Right hindlimb (tissue), 1 donor: Measurements from ENCODE around the gene GLT8D2.
"Not testable (repeated sequence)": the region's sequence is repeated elsewhere in the genome, so short reads cannot be mapped to it uniquely, and the experiment has no call there.

ENCODE experiments used
- DNase-seq: peaks from one replicate; pipeline ENCODE4 v3.0.0-alpha.2; 2018

The GLT8D2 gene

DNA sequence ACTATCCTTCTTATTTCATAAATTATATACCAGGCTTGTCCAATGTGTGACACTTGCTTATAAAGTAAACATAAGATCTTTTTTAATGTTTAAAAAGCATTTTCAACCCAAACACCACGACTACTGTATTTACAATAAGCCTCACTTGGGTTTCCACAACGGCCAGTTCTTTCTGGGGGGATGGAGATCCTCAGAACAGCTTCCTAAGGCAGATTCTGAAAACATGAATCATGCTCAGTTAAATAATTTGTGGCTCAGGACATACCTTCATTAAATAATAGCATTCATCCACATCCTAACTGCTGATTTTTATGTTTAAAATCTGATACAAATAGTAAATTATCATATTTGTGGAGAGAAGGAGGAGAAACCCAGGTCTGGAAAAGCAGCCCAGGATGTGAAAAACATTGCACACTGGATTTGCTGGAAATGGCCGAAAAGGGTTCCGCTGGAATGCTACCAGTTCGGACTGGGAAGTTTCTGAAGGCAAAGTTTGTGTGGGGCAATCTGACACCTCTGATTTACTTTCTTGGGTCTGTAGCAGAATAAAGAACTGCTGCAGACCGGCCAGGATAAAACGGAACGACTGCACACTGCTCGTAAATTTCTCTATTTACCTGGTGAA, 597 bp downstream of the GLT8D2 start:
- DNase-seq: no peak

DNA sequence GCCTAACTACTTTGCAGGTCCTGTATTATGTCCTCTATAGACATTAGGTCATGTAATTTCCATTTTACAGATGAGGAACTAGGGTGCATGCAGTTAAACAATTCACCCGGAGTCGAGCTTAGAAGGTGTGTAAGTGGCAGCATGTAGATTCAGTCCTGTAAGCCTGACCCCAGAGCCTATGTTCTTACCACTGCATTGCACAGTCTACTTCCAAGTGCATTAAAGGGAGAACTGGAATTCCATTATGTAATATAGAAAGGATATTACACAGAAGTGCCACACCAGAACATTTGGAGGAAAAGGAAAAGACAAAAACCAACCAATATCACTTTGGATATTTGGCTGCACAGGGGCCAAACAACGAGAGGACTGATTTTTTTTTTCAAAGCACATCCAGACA, 1.2 kb downstream of the GLT8D2 start:
- no peak for DNase-seq

DNA sequence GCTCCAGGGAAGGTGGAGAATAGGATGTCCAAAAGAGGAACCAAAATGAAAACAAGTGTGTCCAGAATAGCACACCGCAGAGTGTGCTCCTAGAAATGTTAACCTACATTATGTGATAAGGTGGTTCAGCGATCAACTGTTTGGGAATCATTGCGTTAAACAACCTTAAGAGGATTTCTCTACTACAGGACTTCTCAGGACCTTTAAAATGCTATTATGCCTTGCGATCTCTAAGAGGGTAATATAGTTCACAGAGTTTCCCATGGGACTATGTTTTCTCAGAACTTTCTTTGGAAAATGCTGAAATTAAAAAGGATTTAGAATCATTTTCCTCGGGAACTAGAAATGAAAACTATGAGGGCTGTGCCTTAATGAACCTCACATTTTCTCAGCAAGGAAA, 1.8 kb downstream of the GLT8D2 start:
- no peak for DNase-seq

DNA sequence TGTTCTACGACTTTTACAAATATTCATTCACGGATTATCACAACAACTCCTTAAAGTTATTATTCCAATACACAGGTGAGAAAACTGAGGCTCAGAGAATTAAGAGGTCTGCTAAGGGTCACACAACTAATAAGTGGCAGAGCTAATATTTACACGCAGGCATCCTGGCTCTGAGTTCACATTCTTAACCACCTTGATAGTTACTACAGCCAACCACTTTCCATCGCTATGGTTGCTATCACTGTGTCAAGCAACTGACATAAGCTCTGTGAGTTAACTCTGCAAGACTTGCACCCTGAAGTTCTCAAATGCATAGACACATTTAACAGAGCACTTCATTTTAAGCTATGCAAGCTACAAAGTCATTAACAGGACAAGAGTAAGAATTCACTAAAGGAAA, 3.7 kb downstream of the GLT8D2 start:
- no peak for DNase-seq

DNA sequence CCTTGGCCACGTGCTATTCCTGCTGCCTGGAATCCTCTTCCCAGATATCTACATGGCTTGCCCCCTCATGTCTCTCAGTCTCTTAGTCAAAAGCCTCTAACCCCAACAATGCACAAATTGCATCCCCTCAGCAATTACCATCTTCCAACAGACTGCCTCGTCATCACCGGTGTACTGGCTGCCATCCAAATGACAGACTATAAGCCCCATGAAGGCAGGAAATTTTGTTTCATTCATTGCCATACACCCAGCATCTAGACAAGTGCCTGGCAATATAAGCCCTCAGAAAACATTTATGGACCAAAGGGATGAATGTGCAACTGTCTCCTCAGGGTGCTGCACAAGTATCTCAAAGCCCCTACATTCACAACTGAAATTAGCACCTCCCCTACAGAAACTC, 5.8 kb downstream of the GLT8D2 start:
- DNase-seq: no peak

DNA sequence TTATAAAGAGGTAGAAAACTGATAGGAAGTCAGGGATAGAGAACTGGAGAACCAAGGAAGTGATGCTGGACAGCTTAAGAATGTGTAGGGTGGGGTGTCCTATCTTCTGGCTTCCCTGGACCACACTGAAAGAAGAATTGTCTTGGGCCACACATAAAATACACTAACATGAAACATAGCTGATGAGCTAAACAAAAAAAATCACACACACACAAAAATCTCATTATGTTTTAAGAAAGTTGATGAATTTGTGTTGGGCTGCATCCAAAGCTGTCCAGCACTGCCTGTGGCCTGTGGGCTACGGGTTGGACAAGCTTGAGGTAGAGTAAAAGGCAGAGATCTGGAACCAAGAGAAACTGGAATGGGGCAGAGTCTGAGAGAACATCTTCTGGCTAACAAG, 7.4 kb downstream of the GLT8D2 start:
- no peak for DNase-seq

DNA sequence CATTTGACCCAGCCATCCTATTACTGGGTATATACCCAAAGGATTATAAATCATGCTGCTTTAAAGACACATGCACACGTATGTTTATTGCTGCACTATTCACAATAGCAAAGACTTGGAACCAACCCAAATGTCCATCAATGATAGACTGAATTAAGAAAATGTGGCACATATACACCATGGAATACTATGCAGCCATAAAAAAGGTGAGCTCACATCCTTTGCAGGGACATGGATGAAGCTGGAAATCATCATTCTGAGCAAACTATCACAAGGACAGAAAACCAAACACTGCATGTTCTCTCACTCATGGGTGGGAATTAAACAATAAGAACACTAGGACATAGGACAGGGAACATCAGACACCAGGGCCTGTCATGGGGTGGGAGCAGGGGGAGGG, 10.2 kb downstream of the GLT8D2 start:
- not testable (repeated sequence) for DNase-seq

DNA sequence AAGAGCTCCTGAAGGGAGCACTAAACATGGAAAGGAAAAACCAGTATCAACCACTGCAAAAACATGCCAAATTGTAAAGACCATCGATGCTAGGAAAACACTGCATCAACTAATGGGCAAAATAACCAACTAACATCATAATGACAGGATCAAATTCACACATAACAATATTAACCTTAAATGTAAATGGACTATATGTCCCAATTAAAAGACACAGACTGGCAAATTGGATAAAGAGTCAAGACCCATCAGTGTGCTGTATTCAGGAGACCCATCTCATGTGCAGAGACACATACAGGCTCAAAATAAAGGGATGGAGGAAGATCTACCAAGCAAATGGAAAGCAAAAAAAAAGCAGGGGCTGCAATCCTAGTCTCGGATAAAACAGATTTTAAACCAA, 13.8 kb downstream of the GLT8D2 start:
- DNase-seq: not testable (repeated sequence)

DNA sequence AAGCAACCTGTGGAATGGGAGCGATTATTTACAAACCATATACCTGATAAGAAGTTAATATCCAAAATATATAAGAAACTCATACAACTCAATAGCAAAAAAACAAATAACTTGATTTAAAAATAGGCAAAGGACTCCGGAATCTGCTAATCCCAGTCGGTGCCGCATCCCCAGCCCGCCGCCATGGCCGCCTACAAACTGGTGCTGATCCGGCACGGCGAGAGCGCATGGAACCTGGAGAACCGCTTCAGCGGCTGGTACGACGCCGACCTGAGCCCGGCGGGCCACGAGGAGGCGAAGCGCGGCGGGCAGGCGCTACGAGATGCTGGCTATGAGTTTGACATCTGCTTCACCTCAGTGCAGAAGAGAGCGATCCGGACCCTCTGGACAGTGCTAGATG, 19.4 kb downstream of the GLT8D2 start:
- DNase-seq: not testable (repeated sequence)

DNA sequence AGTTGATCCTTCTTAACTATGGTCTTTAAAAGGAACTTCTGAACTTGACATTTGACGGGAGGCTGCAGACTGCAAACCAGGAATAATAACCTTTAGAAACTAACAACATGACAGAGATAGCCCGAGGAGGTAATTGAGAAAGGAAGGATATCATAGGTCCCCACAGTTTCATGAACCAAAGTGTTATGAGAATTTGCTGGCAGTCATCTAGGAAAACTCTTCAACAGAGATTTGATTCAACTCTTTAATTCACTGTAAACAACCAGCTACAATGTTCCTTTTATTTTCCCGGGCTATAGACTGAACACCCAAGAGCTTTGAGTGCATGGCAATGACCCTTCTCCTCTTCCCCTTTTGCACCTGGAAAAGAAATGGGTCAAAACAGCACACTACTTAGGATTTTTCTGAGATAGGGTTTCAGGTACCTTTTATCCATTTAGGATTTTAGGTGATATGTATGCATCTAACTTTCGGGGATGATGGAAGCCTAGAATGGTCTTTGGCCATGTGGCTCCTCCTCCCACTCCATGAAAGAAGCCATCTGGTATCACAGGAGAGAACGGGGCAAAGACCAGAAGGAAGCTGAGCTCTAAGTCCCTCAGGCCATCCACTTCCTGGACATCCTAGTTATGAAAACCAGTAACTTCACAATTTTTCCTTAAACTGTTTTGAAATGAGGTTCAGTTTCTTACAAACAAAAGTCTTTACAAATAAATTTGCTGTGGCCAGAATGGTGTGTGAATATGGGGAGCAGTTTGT, 23.0 kb downstream of the GLT8D2 start:
- DNase-seq: no peak

DNA sequence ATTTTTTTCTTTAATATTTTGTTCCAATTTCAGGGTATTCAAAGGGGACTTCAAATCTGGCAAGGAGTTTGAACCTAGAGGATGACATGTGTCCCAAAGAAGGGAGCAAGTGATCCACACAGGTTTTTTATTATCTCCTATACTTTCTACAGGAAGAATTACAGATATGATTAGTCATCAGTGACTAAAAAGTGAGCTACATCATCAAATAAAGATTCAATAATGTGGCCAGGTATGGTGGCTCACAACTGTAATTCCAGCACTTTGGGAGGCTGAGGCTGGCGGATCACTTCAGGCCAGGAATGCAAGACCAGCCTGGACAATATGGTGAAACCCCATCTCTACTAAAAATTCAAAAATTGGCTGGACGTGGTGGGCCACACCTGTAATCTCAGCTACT, 24.2 kb downstream of the GLT8D2 start:
- no peak for DNase-seq

DNA sequence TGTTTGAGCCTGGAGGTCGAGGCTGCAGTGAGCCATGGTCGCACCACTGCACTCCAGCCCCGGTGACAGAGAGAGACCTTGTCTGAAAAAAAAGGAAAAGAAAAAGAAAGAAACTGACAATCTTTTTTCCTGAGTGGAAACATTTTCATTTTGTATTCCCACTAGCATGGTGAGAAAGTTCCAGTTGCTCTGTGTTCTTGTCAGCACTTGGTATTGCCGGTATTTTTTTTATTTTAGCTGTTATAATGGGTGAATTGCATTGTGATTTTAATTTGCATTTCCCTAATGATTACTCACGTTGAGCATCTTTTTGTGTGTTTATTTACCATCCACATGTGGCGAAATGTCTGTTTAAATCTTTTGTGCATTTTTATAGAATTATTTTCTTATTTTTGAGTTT, 25.6 kb downstream of the GLT8D2 start:
- no peak for DNase-seq

DNA sequence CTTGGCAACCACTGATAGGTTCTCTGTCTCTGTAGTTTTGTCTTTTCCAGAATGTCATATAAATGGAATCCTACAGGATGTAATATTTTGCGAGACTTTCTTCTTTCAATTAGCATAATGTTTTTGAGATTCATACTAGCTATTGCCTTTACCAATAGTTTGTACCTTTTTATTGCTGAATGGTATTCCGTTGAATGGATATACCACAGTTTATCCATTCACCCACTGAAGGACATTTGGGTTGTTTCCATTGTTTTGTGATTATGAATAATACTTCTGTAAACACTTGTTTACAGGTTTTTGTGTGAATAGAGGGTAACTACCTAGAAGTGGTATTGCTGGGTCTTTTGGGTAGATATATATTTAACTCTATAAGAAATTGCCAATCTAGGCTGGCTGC, 26.3 kb downstream of the GLT8D2 start:
- no peak for DNase-seq

DNA sequence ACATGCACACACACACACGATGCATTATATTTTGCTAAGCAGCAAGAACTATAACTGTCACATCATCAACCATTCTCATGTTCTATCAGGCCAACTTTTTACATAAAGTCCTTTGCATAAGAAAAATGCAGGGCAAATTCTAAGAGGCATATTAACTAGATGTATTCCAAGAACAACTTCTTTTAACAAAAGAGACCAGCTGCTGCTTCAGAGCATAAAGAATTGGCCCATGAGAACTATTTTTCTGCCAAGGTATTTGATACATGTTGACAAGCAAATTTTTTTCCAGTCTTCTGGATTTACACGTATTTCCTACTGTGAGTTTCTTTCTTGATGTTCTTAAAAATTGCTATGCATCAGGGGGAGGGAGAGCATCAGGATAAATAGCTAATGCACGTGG, 27.2 kb downstream of the GLT8D2 start:
- DNase-seq: no peak

DNA sequence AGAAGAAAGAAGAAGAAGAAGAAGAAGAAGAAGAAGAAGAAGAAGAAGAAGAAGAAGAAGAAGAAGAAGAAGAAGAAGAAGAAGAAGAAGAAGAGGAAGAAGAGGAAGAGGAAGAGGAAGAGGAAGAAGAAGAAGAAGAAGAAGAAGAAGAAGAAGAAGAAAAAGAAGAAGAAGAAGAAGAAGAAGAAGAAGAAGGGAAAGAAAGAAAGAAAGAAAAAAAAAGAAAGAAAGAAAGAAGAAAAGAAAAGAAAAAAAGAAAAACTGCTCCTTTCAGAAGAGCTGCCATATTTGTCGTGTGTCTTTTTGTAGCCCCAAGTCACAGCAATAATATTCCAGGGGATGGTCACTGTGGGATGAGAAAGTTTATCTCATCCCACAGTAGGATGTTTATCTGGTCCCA, 28.1 kb downstream of the GLT8D2 start:
- DNase-seq: not testable (repeated sequence)

DNA sequence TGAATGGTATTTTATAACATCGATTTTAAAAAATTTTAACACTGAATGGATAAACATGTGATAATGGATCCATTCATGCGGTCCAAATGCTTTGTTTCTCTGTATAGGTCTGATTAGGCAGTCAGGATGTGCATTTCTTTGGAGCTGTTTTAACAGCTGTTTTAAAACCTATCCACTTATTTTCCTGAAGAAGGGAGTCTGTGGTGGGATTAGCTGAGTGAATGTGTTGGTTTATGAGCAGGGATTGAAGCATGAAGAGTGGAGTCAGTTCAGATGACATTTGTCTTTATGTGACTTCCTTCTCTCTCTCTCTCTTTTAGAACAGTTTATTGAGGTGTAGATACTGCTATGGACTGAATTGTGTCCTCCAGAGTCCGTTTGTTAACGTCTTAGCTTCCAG, 37.7 kb downstream of the GLT8D2 start:
- DNase-seq: no peak

DNA sequence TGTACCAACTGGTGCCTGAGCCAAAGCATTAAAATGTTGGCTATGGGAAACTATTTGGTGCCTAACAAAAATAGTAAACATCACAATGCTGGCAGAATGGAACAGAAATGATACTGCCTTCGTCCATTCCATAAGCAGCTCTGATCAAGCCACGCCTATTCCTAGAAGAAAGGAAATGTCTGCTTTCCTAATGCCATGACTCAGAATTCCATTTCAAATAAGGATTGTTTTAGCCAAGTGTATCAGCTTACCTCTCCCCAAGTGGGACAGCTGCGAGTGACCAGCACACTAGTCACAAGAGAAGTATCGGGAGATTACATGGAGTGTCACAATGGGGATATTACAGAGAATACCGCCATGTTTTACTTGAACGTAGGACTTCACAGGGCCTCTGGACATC, 38.7 kb downstream of the GLT8D2 start:
- DNase-seq: no peak

DNA sequence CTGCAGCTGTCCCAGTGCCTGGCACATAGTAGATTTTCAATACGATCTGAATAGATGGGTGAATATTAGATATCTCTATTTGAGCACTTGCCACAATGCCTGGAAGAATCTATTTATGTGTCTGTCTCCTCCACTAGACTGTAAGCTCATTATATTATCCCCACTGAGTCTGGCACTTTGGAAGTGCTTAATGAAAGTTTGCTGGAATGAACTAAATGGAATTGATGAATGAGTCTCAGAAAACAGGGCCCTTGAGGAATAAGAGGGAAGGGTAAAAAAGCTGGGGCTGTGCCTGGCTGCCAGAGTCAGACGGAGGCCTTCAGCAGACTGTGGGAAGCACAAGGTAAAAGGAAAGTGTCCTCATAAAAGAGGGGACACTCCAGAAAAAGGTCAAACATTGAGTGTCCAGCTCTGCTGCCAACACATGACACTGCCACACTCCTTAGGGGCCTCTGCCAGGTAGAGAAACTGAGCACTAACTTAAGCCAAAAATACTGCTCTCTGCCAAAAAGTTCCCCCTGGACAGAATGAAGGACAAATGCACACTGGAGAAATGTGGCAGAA, 39.3 kb downstream of the GLT8D2 start:
- no peak for DNase-seq

DNA sequence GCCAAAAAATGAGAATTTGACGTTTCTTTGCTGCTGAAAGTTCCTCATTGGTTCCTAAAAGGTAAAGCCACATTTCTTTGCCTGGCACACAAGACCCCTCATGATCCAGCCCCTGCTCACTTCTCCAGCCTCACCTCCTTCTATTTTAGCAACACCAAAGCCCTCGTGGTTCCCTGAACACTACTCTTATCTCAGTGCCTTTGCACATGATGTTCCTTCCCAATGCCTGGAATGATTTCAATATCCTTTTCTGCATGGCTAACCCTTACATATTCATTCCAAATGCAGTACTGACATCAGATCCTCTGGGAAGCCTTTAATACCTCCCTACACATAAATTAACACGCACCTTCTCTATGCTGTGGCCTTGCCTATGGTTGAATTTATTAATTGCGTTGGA, 39.9 kb downstream of the GLT8D2 start:
- no peak for DNase-seq

DNA sequence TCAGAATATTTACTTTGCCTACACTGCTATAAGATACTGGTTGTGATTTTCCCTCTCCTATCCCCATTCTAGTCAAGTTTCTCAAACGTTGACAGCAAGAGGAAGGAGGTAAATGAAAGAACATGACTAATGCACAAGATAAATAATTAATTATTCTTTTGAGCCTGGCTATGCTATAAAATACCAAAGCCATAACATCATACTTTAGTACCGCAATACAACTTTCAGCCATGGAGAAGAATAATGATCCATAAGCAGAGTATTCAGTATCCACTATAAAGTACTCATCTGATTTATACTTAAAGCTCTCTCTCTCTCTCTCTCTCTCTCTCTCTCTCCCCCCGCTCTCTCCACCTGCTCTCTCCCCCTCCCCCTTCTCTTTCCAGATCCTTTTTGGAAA, 43.1 kb downstream of the GLT8D2 start:
- DNase-seq: no peak

DNA sequence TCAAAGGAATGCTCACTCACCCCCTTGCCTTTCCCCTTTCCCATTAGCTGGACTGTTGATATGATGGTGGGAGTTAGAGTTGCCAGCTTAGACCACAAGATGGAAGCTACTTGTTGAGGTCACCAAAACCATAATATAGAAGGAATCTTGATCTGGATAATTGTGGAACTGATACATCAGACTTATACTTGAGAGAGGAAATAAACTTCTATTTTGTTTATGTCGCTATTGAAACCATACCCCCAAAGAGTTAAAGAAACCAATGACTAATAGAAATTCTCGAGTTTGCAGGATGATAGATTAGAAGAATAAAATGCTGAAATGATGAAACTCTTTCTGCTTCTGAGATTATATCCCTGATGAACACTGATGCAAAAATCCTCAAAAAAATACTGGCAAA, 46.4 kb downstream of the GLT8D2 start:
- DNase-seq: no peak

DNA sequence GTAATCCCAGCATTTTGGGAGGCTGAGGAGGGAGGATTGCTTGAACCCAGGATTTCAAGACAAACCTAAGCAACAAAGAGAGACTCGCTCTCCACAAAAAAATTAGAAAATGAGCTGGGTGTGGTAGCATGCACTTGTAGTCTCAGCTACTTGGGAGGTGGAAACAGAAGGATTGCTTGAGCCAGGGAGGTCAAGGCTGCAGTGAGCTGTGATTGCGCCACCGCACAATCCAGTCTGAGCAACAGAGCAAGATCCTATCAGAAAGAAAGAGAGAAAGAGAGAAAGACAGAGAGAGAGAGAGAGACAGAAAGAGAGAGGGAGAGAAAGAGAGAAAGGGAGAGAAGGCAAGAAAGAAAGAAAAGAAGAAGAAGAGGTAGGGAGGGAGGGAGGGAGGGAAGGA, 47.3 kb downstream of the GLT8D2 start:
- no peak for DNase-seq

DNA sequence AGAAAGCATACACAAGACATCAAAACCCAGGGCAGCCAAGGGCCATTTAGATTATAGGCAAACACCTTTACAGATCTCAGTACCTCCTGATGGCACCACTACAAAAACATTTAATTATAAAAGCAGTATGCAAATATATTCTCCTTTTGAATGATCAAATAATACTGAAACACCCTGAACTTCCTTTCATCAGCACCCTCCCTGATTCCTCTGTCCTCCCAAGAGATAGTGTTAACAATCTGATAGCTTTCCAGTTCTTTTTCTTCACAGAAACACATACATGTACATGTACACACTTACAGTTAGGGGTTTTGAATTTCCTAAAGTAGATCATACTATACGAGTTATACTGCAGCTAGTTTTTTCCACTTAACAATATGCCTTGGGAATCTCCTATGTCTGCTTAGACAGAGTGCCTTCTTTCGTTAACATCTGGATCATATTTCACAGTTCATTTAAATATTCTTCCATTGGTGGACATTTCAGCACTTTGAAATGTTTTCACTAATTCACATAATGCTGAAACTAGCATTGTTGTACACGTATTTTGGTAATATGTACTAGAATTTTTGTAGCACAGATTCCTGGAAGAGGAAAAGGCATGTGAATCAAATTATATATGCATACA, 49.1 kb downstream of the GLT8D2 start:
- no peak for DNase-seq

DNA sequence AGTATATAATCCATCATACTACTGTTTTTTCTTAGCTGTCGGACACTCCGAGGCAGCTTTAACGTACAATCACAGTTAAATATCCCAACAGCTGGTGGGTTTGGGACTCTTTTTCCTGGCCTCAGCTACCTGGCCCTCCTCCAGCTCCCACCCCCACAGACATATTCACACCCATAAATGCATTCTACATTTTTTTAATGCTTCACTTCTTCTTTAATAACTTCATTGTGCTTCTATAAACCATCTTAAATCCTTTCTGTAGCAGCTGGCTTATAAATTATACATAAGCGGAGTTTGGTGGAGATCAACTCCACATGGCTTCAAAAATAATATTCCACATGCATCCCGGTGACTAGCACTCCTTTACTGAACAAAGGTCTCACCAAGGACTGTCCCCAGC, 51.0 kb downstream of the GLT8D2 start:
- DNase-seq: peak; percentile 79
